GM12878 (cell line): ENCODE measurements around the gene SLC35A4. TPM values are rescaled to one million over a fixed set of nuclear protein-coding genes. Genes with fewer than 3 reads are reported as not detected.

ENCODE experiments used
- CBX3 ChIP-seq: fragments of 200-600 bp; sonication (generic); IDR thresholded peaks from 2 replicates; pipeline ENCODE4 v1.6.1; 2016; ENCODE audit warnings: low read depth, borderline replicate concordance
- CREM ChIP-seq: IDR thresholded peaks from 2 replicates; pipeline ENCODE4 v1.6.1; 2014; ENCODE audit warnings: antibody characterized with exemption, low read depth
- IKZF1 ChIP-seq: fragments of 450-650 bp; conservative IDR thresholded peaks from 2 replicates; pipeline ENCODE4 v1.6.1; 2017; ENCODE audit warnings: antibody characterized with exemption, mild to moderate bottlenecking
- NFYB ChIP-seq: IDR thresholded peaks from 2 replicates; pipeline ENCODE4 v1.6.1; 2011; ENCODE audit warnings: low read depth, mild to moderate bottlenecking, low read length, improper control_type of control experiment, moderate library complexity; ENCODE audit not compliant: insufficient read depth
- NR2C2 ChIP-seq: IDR thresholded peaks from 2 replicates; pipeline ENCODE4 v1.6.1; 2011; ENCODE audit warnings: borderline replicate concordance, low read depth; ENCODE audit not compliant: control insufficient read depth, insufficient read length
- PAX5 ChIP-seq: IDR thresholded peaks from 2 replicates; pipeline ENCODE4 v1.6.1; 2011; ENCODE audit warnings: low read depth, low read length, borderline replicate concordance
- POLR2AphosphoS5 ChIP-seq: IDR thresholded peaks from 2 replicates; pipeline ENCODE4 v1.6.1; 2011; ENCODE audit warnings: mild to moderate bottlenecking, low read length, inconsistent platforms
- RAD21 ChIP-seq: IDR thresholded peaks from 2 replicates; pipeline ENCODE4 v1.6.1; 2011; ENCODE audit warnings: mild to moderate bottlenecking, low read depth, low read length, moderate library complexity; ENCODE audit not compliant: insufficient read depth
- SP1 ChIP-seq: IDR thresholded peaks from one replicate; pipeline ENCODE4 v1.6.1; 2011; ENCODE audit warnings: low read depth, low read length
- SREBF1 ChIP-seq: IDR thresholded peaks from 2 replicates; pipeline ENCODE4 v1.6.1; 2012; ENCODE audit warnings: mild to moderate bottlenecking, low read length
- SUPT20H ChIP-seq: IDR thresholded peaks from 2 replicates; pipeline ENCODE4 v1.6.1; 2011; ENCODE audit warnings: low read depth, mild to moderate bottlenecking, low read length, moderate library complexity, borderline replicate concordance; ENCODE audit not compliant: control insufficient read depth
- polyA plus RNA-seq, 11 experiments: library from polyadenylated mRNA; depleted of rRNA in 4 of 11; unstranded in 6 of 11; stranded (reverse) in 5 of 11; fragments of >200 nt; fragmentation: Nextera tagmentation in 4 of 11; fragmentation: Illumina TruSeq in 1 of 11; extraction: Ambion mirVana in 4 of 11; extraction: Trizol in 1 of 11; gene quantifications; 1 replicate in 1 of 11; 2 replicates in 10 of 11; pipeline versions ENCODE4 v1.2.1 to v1.2.3, GENCODE V29; 2011 to 2016; ENCODE audit warnings: inconsistent platforms in 2 of 11, missing spikeins in 2 of 11, low read depth in 1 of 11
- total RNA-seq, 4 experiments: library from RNA; depleted of rRNA in 3 of 4; stranded (reverse); fragments of >200 nt in 3 of 4; fragmentation: Illumina TruSeq in 1 of 4; extraction: Trizol in 1 of 4; gene quantifications; 2 replicates each; pipeline versions ENCODE4 v1.2.1 to v1.2.3, GENCODE V29; 2013 to 2021
- TF ChIP-seq, protein P1 (sequence below): fragments of 450-650 bp; formaldehyde crosslinking; IDR thresholded peaks from 2 replicates; pipeline ENCODE4 v1.5.0; 2022; ENCODE audit warnings: mild to moderate bottlenecking, missing genetic modification characterization
- TF ChIP-seq, protein P2 (sequence below): IDR thresholded peaks from 2 replicates; pipeline ENCODE4 v1.6.1; 2012; ENCODE audit warnings: low read depth, low read length, improper control_type of control experiment
- TF ChIP-seq, protein P3 (sequence below): fragments of 450-650 bp; IDR thresholded peaks from 2 replicates; pipeline ENCODE4 v1.6.1; 2017; ENCODE audit warnings: low read depth, mild to moderate bottlenecking, moderate library complexity
- TF ChIP-seq, protein P4 (sequence below), 3 experiments: IDR thresholded peaks in 2 of 3; conservative IDR thresholded peaks in 1 of 3; 2 replicates each; pipeline ENCODE4 v1.5.1; 2011; ENCODE audit warnings: low read depth in 3 of 3, low read length in 3 of 3, mild to moderate bottlenecking in 3 of 3, control low read depth in 2 of 3, moderate library complexity in 2 of 3, inconsistent platforms in 1 of 3, mixed read lengths in 1 of 3; ENCODE audit not compliant: control insufficient read depth in 2 of 3, insufficient read depth in 1 of 3; ENCODE audit errors: extremely low read depth in 1 of 3
- TF ChIP-seq, protein P5 (sequence below): IDR thresholded peaks from 2 replicates; pipeline ENCODE4 v1.6.1; 2011; ENCODE audit warnings: borderline replicate concordance, low read depth, mild to moderate bottlenecking, moderate library complexity, low read length; ENCODE audit not compliant: insufficient read depth, poor library complexity, severe bottlenecking

The SLC35A4 gene
- total and polyA plus RNA-seq, 10 of the 15 experiments (the other 5 are each of a cell fraction or from before 2014, with no cell fraction given): 23.8 to 167 (median 114) TPM

DNA sequence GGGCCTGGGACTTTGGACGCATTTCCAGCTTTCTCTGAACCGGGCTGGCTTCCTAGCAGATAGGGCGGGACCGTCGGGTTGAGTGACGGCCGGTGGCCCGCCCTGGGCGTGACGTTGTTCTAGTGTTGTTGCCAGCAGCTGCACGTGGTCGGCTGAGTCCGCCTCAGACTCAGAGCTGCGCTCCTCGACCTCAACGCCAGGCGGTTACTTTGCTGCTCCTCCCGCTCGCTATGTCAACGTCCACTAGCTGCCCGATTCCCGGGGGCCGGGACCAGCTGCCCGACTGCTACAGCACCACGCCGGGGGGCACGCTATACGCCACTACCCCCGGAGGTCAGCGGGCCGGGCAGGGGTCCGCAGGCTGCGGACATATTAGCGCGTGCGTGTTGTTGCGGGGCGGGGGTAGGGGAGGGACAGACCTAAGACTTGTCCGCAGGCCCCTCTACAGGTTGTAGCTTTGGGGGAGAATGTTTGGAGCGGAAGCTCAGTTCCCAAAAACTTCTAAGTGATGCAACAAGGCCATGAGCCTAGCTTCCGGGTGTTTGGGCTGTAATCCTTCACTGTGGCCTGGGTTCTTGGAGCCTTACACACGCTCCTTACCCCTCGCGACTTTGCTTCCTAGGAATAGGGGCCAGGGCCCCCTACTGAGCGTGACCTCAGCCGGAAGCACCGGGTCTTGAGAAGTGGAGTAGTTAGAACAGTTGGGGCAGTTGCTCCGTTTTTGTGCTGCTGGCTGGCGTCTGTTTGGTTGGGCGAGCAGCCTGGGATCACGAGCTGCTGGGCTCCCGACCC, 16.9 kb upstream of the SLC35A4 start, which contains the start of gene EIF4EBP3 (continued):
- no peak for TF ChIP-seq SUPT20H
- TF ChIP-seq, protein P1, sequence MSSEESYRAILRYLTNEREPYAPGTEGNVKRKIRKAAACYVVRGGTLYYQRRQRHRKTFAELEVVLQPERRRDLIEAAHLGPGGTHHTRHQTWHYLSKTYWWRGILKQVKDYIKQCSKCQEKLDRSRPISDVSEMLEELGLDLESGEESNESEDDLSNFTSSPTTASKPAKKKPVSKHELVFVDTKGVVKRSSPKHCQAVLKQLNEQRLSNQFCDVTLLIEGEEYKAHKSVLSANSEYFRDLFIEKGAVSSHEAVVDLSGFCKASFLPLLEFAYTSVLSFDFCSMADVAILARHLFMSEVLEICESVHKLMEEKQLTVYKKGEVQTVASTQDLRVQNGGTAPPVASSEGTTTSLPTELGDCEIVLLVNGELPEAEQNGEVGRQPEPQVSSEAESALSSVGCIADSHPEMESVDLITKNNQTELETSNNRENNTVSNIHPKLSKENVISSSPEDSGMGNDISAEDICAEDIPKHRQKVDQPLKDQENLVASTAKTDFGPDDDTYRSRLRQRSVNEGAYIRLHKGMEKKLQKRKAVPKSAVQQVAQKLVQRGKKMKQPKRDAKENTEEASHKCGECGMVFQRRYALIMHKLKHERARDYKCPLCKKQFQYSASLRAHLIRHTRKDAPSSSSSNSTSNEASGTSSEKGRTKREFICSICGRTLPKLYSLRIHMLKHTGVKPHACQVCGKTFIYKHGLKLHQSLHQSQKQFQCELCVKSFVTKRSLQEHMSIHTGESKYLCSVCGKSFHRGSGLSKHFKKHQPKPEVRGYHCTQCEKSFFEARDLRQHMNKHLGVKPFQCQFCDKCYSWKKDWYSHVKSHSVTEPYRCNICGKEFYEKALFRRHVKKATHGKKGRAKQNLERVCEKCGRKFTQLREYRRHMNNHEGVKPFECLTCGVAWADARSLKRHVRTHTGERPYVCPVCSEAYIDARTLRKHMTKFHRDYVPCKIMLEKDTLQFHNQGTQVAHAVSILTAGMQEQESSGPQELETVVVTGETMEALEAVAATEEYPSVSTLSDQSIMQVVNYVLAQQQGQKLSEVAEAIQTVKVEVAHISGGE (CRISPR knock-in tag): no peak
- TF ChIP-seq, protein P2, sequence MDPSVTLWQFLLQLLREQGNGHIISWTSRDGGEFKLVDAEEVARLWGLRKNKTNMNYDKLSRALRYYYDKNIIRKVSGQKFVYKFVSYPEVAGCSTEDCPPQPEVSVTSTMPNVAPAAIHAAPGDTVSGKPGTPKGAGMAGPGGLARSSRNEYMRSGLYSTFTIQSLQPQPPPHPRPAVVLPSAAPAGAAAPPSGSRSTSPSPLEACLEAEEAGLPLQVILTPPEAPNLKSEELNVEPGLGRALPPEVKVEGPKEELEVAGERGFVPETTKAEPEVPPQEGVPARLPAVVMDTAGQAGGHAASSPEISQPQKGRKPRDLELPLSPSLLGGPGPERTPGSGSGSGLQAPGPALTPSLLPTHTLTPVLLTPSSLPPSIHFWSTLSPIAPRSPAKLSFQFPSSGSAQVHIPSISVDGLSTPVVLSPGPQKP: no peak
- TF ChIP-seq NFYB: no peak
- TF ChIP-seq PAX5: peak; percentile 42; the same call in 1 of the 2 replicates
- peak; percentile 81 for TF ChIP-seq CREM
- TF ChIP-seq CBX3: no peak
- TF ChIP-seq, protein P3, sequence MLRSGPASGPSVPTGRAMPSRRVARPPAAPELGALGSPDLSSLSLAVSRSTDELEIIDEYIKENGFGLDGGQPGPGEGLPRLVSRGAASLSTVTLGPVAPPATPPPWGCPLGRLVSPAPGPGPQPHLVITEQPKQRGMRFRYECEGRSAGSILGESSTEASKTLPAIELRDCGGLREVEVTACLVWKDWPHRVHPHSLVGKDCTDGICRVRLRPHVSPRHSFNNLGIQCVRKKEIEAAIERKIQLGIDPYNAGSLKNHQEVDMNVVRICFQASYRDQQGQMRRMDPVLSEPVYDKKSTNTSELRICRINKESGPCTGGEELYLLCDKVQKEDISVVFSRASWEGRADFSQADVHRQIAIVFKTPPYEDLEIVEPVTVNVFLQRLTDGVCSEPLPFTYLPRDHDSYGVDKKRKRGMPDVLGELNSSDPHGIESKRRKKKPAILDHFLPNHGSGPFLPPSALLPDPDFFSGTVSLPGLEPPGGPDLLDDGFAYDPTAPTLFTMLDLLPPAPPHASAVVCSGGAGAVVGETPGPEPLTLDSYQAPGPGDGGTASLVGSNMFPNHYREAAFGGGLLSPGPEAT: 0 out of 2 replicates have a peak, but pooled peaks have one; percentile 19
- TF ChIP-seq SP1: peak; percentile 57
- TF ChIP-seq NR2C2: no peak
- no peak for TF ChIP-seq SREBF1
- TF ChIP-seq, protein P4, sequence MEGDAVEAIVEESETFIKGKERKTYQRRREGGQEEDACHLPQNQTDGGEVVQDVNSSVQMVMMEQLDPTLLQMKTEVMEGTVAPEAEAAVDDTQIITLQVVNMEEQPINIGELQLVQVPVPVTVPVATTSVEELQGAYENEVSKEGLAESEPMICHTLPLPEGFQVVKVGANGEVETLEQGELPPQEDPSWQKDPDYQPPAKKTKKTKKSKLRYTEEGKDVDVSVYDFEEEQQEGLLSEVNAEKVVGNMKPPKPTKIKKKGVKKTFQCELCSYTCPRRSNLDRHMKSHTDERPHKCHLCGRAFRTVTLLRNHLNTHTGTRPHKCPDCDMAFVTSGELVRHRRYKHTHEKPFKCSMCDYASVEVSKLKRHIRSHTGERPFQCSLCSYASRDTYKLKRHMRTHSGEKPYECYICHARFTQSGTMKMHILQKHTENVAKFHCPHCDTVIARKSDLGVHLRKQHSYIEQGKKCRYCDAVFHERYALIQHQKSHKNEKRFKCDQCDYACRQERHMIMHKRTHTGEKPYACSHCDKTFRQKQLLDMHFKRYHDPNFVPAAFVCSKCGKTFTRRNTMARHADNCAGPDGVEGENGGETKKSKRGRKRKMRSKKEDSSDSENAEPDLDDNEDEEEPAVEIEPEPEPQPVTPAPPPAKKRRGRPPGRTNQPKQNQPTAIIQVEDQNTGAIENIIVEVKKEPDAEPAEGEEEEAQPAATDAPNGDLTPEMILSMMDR (IDR thresholded peaks at IDR 0.05 in 2 of 3, conservative IDR thresholded peaks at IDR 0.05 in 1 of 3; ENCODE audit: control insufficient read depth in 2 of 3, extremely low read depth in 1 of 3, insufficient read depth in 1 of 3, low read depth in 3 of 3, low read length in 3 of 3): peak; percentile 14 to 62 (median 46); a peak in 5 of 6 replicates
- TF ChIP-seq POLR2AphosphoS5: peak; percentile 54; the same call in 1 of the 2 replicates
- no peak; the same call in 1 of the 2 replicates for TF ChIP-seq IKZF1
- TF ChIP-seq, protein P5, sequence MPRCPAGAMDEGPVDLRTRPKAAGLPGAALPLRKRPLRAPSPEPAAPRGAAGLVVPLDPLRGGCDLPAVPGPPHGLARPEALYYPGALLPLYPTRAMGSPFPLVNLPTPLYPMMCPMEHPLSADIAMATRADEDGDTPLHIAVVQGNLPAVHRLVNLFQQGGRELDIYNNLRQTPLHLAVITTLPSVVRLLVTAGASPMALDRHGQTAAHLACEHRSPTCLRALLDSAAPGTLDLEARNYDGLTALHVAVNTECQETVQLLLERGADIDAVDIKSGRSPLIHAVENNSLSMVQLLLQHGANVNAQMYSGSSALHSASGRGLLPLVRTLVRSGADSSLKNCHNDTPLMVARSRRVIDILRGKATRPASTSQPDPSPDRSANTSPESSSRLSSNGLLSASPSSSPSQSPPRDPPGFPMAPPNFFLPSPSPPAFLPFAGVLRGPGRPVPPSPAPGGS: peak; percentile 78
- peak; percentile 33; the same call in 1 of the 2 replicates for TF ChIP-seq RAD21
